ENCODE data around the gene SH2D3C. TPM values are rescaled to one million over a fixed set of nuclear protein-coding genes. Genes with fewer than 3 reads are reported as not detected.

The SH2D3C gene
- total and polyA plus RNA-seq, 2 of the 4 experiments (the other 2 are of a cell fraction) = under 0.01 to 0.24 TPM

GRCh38 chr9:127756233-127756632 is 22.2 kb downstream of the SH2D3C start:
- Histone ChIP-seq H3K4me3 (ENCODE audit: insufficient read depth, low read depth, low read length) (no peak overlapping the region), H2BK5ac (ENCODE audit: low read depth, low read length, poor library complexity, severe bottlenecking) (no peak overlapping the region), H4K5ac (ENCODE audit: low read depth, low read length) (no peak overlapping the region), H2AK9ac (replicated peaks; ENCODE audit: low read depth, low read length, poor library complexity) (no peak overlapping the region), H4K8ac (ENCODE audit: low read depth in 2 of 2, low read length in 2 of 2) (no peak overlapping the region), H3K27ac (ENCODE audit: insufficient read depth, low read length) (no peak overlapping the region), H3K79me1 (ENCODE audit: low read depth in 1 of 2, low read length in 2 of 2) (no peaks in the 10 kb centered on the region), H4K20me1 (ENCODE audit: insufficient read depth, low read length) (peaks cover 6% of the 10 kb centered on the region; the same call in 1 of the 2 replicates), H3K14ac (replicated peaks; ENCODE audit: low read depth, low read length) (no peak overlapping the region), H3K9me3 (ENCODE audit: control insufficient read depth, insufficient read depth, low read length) (no peaks in the 10 kb centered on the region), H3K56ac (ENCODE audit: extremely low read depth, insufficient read depth, low read length) (no peak overlapping the region), H3K4me2 (ENCODE audit: low read depth, low read length) (no peak overlapping the region), H4K91ac (ENCODE audit: insufficient read depth, low read depth, low read length) (no peak overlapping the region), H3K4me1 (ENCODE audit: control insufficient read depth, insufficient read depth, low read length) (no peaks in the 10 kb centered on the region), H3K36me3 (ENCODE audit: control insufficient read depth, insufficient read depth, low read length) (no peaks in the 10 kb centered on the region), H3K9ac (ENCODE audit: low read depth, low read length) (no peak overlapping the region), H3K27me3 (ENCODE audit: control insufficient read depth, insufficient read depth, low read length) (peaks cover 55% of the 10 kb centered on the region), H2AK5ac (ENCODE audit: low read depth, low read length) (no peak overlapping the region), H3K4ac (ENCODE audit: low read depth, low read length) (no peak overlapping the region), H2AFZ (replicated peaks; ENCODE audit: low read length, poor library complexity) (no peak overlapping the region), H2BK120ac (ENCODE audit: low read depth, low read length) (no peak overlapping the region), H3K18ac (ENCODE audit: low read depth, low read length) (no peak overlapping the region), H3K9me1 (ENCODE audit: insufficient read depth, low read length) (peaks cover 3% of the 10 kb centered on the region; the same call in 1 of the 2 replicates), H2BK15ac (ENCODE audit: low read depth, low read length) (no peak overlapping the region), H3K23ac (ENCODE audit: low read depth, low read length) (no peak overlapping the region), H2BK20ac (ENCODE audit: low read depth, low read length) (no peak overlapping the region)
- in situ Hi-C loops (cut with MboI; ENCODE audit: low sequenced_read_pairs) (no loop called here), intact Hi-C loops (cut with micrococcal nuclease) (no loop called here), dilution Hi-C loops (cut with HindIII; ENCODE audit: low sequenced_read_pairs, unreplicated experiment) (no loop called here)
- BruUV-seq (replicated peaks) = no TSS peak
- DNase-seq = no peak
- WGBS, 2 experiments (ENCODE audit: extremely low coverage in 2 of 2, insufficient read length in 1 of 2) = 100% methylated on average over 1 of the region's 3 CpGs; no CpG with 5 or more reads in 1 of the 2 experiments
- CTCF ChIA-PET = interaction anchor here (0.8 kb wide), 1 partner anchor 12 kb away, joined by 3 read pairs; no protein-coding TSS in a partner anchor
- ATAC-seq (ENCODE audit: low read depth) = no peak
- no peak for TF ChIP-seq RAD21 (IDR thresholded peaks at IDR 0.05; ENCODE audit: low read length)
- no peak for TF ChIP-seq SMC3 (IDR thresholded peaks at IDR 0.05; ENCODE audit: low read depth, low read length)
- no peak for TF ChIP-seq FOS (IDR thresholded peaks at IDR 0.05; ENCODE audit: low read depth, low read length)
- no peak for TF ChIP-seq CEBPB (IDR thresholded peaks at IDR 0.05; ENCODE audit: low read depth, low read length)
- POLR2A ChIA-PET (ENCODE audit: unreplicated experiment) = no interaction called here

Measured in IMR-90 (cell line).